ENCODE data around the gene KIAA0040.
"Not testable (repeated sequence)": the region's sequence is repeated elsewhere in the genome, so short reads cannot be mapped to it uniquely, and the experiment has no call there.

Gene KIAA0040

GRCh38 chr1:175133673-175134435 is 58.7 kb downstream of the KIAA0040 start:
- DNase-seq, result no peak

GRCh38 chr1:175132436-175132835 is 60.1 kb downstream of the KIAA0040 start:
- DNase-seq, result no peak

- DNase-seq, result no peak
Observed at GRCh38 chr1:175131095-175131494, 61.5 kb downstream of the KIAA0040 start.

GRCh38 chr1:175130649-175131045 is 61.9 kb downstream of the KIAA0040 start:
- DNase-seq, result no peak

- no peak for DNase-seq
Observed at GRCh38 chr1:175129997-175130648, 62.5 kb downstream of the KIAA0040 start.

GRCh38 chr1:175129644-175129996 is 63.0 kb downstream of the KIAA0040 start:
- no peak for DNase-seq

- no peak for DNase-seq
Observed at GRCh38 chr1:175129182-175129581, 63.4 kb downstream of the KIAA0040 start.

- DNase-seq, result no peak
Observed at GRCh38 chr1:175128523-175128922, 64.1 kb downstream of the KIAA0040 start.

GRCh38 chr1:175127565-175127964 is 65.0 kb downstream of the KIAA0040 start:
- no peak for DNase-seq

GRCh38 chr1:175126347-175126746 is 66.2 kb downstream of the KIAA0040 start:
- DNase-seq, result no peak

GRCh38 chr1:175124861-175125260 is 67.7 kb downstream of the KIAA0040 start:
- DNase-seq, result no peak

- no peak for DNase-seq
Observed at GRCh38 chr1:175120511-175120910, 72.1 kb downstream of the KIAA0040 start.

- no peak for DNase-seq
Observed at GRCh38 chr1:175118375-175119367, 73.9 kb downstream of the KIAA0040 start.

GRCh38 chr1:175116903-175117302 is 75.7 kb downstream of the KIAA0040 start:
- no peak for DNase-seq

- DNase-seq, result no peak
Observed at GRCh38 chr1:175116210-175116798, 76.3 kb downstream of the KIAA0040 start.

- no peak for DNase-seq
Observed at GRCh38 chr1:175114996-175115395, 77.6 kb downstream of the KIAA0040 start.

- not testable (repeated sequence) for DNase-seq
Observed at GRCh38 chr1:175108331-175108820, 84.2 kb downstream of the KIAA0040 start.

All from activated CD4-positive, alpha-beta T cell treated with anti-CD3 and anti-CD28 coated beads, Interleukin-2, amount 50 U/mL, for 1 hour (primary cell).